PFSK-1 (cell line): Measurements from ENCODE around the gene BMP7.

Experiments
- FOXP2 ChIP-seq: optimal IDR thresholded peaks from 2 replicates; pipeline ENCODE3; 2011; ENCODE audit warnings: borderline replicate concordance, control low read depth, inconsistent platforms; ENCODE audit not compliant: insufficient read depth; ENCODE audit errors: extremely low read length, extremely low read depth
- POLR2AphosphoS5 ChIP-seq: IDR thresholded peaks from 2 replicates; pipeline ENCODE4 v1.6.1; 2012; ENCODE audit warnings: low read depth, mild to moderate bottlenecking, control low read depth, low read length, moderate library complexity
- REST ChIP-seq, 2 experiments: IDR thresholded peaks; 2 replicates each; pipeline versions ENCODE4 v1.6.1 to v1.8.0; 2011 to 2012; ENCODE audit warnings: low read depth in 2 of 2, low read length in 2 of 2, control low read depth in 1 of 2, inconsistent platforms in 1 of 2, mild to moderate bottlenecking in 1 of 2, moderate library complexity in 1 of 2; ENCODE audit not compliant: insufficient read depth in 1 of 2
- SIN3A ChIP-seq: IDR thresholded peaks from 2 replicates; pipeline ENCODE4 v1.6.1; 2012; ENCODE audit warnings: mild to moderate bottlenecking, low read length, moderate library complexity, borderline replicate concordance; ENCODE audit not compliant: insufficient read depth
- TAF1 ChIP-seq: IDR thresholded peaks from 2 replicates; pipeline ENCODE4 v1.6.1; 2012; ENCODE audit warnings: low read length, control low read depth, borderline replicate concordance; ENCODE audit not compliant: insufficient read depth

- no peak for TF ChIP-seq FOXP2
- no peak for TF ChIP-seq REST (IDR thresholded peaks at IDR 0.05; ENCODE audit: insufficient read depth in 1 of 2, low read depth in 2 of 2, low read length in 2 of 2)
- TF ChIP-seq TAF1, result no peak
- no peak for TF ChIP-seq POLR2AphosphoS5
- no peak for TF ChIP-seq SIN3A
These were observed 17.4 kb upstream of the BMP7 start for GRCh38 chr20:57283860-57284259.
